Measurements from ENCODE around the gene ALG13.

Gene ALG13

GRCh38 chrX:111649638-111650037 lies 31.3 kb upstream of the ALG13 start:
- no peak for TF ChIP-seq CTCF (IDR thresholded peaks at IDR 0.05; ENCODE audit: low read depth, low read length)
- DNase-seq (ENCODE audit: extremely low read depth, low read depth), result no peak

GRCh38 chrX:111650845-111651244 lies 30.1 kb upstream of the ALG13 start:
- DNase-seq (ENCODE audit: extremely low read depth, low read depth), result no peak
- TF ChIP-seq CTCF (IDR thresholded peaks at IDR 0.05; ENCODE audit: low read depth, low read length), result no peak

- no peak for DNase-seq (ENCODE audit: extremely low read depth, low read depth)
- TF ChIP-seq CTCF (IDR thresholded peaks at IDR 0.05; ENCODE audit: low read depth, low read length), result no peak
Observed at GRCh38 chrX:111652719-111653118, 28.3 kb upstream of the ALG13 start.

- DNase-seq (ENCODE audit: extremely low read depth, low read depth), result no peak
- no peak for TF ChIP-seq CTCF (IDR thresholded peaks at IDR 0.05; ENCODE audit: low read depth, low read length)
Observed at GRCh38 chrX:111661241-111661640, 19.7 kb upstream of the ALG13 start.

GRCh38 chrX:111662292-111662691 lies 18.7 kb upstream of the ALG13 start:
- no peak for DNase-seq (ENCODE audit: extremely low read depth, low read depth)

GRCh38 chrX:111671668-111672067 lies 9.3 kb upstream of the ALG13 start:
- no peak for DNase-seq (ENCODE audit: extremely low read depth, low read depth)
- no peak for TF ChIP-seq CTCF (IDR thresholded peaks at IDR 0.05; ENCODE audit: low read depth, low read length)

More at GRCh38 chrX:111662292-111662691, 18.7 kb upstream of the ALG13 start:
- TF ChIP-seq CTCF (IDR thresholded peaks at IDR 0.05; ENCODE audit: low read depth, low read length), result no peak

- DNase-seq (ENCODE audit: extremely low read depth, low read depth), result no peak
- TF ChIP-seq CTCF (IDR thresholded peaks at IDR 0.05; ENCODE audit: low read depth, low read length), result no peak
Observed at GRCh38 chrX:111687305-111687704, 6.3 kb downstream of the ALG13 start.

Measured in AG09319 (cell line).